Measurements from ENCODE around the gene NMNAT3. TPM values are rescaled to one million over a fixed set of nuclear protein-coding genes. Genes with fewer than 3 reads are reported as not detected.
A peak's percentile ranks its signal among the peaks of the same experiment; 100 is the strongest.

The NMNAT3 gene
- total RNA-seq, 1 experiment from 2014 or later, result 4.6 TPM

DNA sequence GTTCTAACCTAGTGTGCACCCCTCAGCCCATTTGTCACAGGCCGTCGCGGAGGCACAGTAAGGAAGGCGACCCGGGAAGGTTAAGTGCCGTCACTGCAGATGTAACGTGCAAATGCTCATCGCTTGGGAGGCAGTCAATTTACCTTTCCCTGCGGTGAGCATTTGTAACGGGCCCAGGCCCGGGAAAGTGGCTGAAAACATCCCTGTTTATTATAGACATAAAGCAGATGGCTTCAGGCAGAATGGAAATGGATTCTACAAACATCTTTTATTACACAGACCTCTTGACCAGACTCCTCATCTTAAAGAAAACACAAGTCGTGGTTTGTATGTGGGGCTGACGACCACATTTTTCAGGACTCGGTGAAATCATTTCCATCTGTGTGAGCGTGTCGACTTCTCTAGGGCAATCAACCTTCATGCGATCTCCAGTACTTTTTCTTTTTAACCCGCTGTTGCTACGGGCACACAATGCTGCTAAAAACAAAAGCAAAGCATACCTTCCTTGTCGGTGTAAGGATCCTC, 43.6 kb downstream of the NMNAT3 start:
- H3K36me3 Mint-ChIP-seq, result no peaks in the 10 kb centered on the region
- DNase-seq (ENCODE audit: low spot score) (no peak), ATAC-seq (no peak)
- TF ChIP-seq ZNF121 (CRISPR knock-in tag; IDR thresholded peaks at IDR 0.05) (no peak), JUN (CRISPR knock-in tag; IDR thresholded peaks at IDR 0.05) (no peak), SP1 (CRISPR knock-in tag; conservative IDR thresholded peaks at IDR 0.05) (no peak), MYBL2 (CRISPR knock-in tag; IDR thresholded peaks at IDR 0.05) (no peak)
- TF ChIP-seq, protein P1, sequence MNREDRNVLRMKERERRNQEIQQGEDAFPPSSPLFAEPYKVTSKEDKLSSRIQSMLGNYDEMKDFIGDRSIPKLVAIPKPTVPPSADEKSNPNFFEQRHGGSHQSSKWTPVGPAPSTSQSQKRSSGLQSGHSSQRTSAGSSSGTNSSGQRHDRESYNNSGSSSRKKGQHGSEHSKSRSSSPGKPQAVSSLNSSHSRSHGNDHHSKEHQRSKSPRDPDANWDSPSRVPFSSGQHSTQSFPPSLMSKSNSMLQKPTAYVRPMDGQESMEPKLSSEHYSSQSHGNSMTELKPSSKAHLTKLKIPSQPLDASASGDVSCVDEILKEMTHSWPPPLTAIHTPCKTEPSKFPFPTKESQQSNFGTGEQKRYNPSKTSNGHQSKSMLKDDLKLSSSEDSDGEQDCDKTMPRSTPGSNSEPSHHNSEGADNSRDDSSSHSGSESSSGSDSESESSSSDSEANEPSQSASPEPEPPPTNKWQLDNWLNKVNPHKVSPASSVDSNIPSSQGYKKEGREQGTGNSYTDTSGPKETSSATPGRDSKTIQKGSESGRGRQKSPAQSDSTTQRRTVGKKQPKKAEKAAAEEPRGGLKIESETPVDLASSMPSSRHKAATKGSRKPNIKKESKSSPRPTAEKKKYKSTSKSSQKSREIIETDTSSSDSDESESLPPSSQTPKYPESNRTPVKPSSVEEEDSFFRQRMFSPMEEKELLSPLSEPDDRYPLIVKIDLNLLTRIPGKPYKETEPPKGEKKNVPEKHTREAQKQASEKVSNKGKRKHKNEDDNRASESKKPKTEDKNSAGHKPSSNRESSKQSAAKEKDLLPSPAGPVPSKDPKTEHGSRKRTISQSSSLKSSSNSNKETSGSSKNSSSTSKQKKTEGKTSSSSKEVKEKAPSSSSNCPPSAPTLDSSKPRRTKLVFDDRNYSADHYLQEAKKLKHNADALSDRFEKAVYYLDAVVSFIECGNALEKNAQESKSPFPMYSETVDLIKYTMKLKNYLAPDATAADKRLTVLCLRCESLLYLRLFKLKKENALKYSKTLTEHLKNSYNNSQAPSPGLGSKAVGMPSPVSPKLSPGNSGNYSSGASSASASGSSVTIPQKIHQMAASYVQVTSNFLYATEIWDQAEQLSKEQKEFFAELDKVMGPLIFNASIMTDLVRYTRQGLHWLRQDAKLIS (CRISPR knock-in tag; IDR thresholded peaks at IDR 0.05; ENCODE audit: borderline replicate concordance), result no peak
- TF ChIP-seq, protein P2, sequence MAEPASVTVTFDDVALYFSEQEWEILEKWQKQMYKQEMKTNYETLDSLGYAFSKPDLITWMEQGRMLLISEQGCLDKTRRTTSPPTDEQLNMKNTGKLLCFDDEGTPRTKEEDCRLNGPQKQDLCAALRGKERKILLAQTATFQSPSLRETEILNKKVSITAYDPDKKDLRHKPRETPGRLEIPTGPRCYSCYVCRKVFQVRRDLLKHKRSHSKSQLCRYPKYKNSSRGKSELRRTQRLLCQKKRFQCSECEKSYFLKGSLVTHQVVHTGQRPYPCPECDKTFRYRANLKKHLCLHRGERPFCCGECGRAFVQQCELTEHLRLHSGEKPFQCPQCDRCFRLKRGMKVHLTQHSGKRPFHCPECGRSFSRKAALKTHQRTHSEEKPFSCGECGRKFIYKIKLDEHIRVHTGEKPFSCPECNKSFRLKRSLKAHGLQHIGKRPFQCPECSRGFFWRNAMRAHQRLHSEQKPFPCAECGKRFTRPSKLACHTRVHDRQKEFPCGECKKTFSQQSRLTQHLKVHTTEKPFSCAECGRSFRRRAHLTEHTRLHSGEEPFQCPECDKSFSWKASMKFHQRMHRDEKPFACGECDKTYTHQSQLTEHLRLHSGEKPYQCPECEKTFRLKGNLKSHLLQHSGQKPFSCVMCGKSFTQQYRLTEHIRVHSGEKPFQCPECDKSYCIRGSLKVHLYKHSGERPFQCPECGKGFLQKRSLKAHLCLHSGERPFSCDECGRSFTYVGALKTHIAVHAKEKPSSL (CRISPR knock-in tag; conservative IDR thresholded peaks at IDR 0.05), result no peak
- TF ChIP-seq, protein P3, sequence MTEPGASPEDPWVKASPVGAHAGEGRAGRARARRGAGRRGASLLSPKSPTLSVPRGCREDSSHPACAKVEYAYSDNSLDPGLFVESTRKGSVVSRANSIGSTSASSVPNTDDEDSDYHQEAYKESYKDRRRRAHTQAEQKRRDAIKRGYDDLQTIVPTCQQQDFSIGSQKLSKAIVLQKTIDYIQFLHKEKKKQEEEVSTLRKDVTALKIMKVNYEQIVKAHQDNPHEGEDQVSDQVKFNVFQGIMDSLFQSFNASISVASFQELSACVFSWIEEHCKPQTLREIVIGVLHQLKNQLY (CRISPR knock-in tag; IDR thresholded peaks at IDR 0.05), result no peak
- no peaks in the 10 kb centered on the region for H3K9me3 Mint-ChIP-seq
- no peaks in the 10 kb centered on the region for H3K27me3 Mint-ChIP-seq (ENCODE audit: low read depth)
- CTCF ChIA-PET, result no interaction called here
- H3K27ac Mint-ChIP-seq, result no peak overlapping the region; the same call in 1 of the 2 replicates
- H3K4me1 Mint-ChIP-seq, result peaks cover 15% of the 10 kb centered on the region
- POLR2A ChIA-PET, result no interaction called here
- no peak overlapping the region for H3K4me3 Mint-ChIP-seq

DNA sequence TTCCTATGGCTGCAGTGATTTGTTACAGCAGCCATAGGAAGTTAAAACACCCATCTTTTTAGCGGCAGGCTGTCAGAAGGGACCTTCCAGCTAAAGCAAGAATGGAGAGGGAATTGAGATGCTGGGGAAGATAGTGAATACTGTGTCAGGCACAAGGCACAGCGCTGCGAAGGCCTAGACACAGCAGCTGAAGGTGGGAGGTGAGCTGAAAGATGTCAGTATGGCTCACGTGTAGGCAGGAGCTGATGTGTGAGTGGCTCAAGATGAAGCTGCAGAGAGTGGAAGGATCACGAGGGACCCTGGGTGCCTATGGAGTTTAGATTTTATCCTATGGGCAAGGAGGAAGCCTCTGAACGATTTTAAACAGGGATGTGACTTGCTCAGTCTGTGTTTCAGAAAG, 44.3 kb downstream of the NMNAT3 start:
- H3K4me1 Mint-ChIP-seq, result peaks cover 15% of the 10 kb centered on the region
- H3K4me3 Mint-ChIP-seq, result no peak overlapping the region
- CTCF ChIA-PET, result no interaction called here
- DNase-seq (ENCODE audit: low spot score) (no peak), ATAC-seq (no peak)
- H3K27ac Mint-ChIP-seq, result no peak overlapping the region
- POLR2A ChIA-PET, result no interaction called here
- no peaks in the 10 kb centered on the region for H3K36me3 Mint-ChIP-seq
- H3K9me3 Mint-ChIP-seq, result no peaks in the 10 kb centered on the region
- H3K27me3 Mint-ChIP-seq (ENCODE audit: low read depth), result no peaks in the 10 kb centered on the region
- TF ChIP-seq EMX1 (CRISPR knock-in tag; IDR thresholded peaks at IDR 0.05) (no peak), CBFB (CRISPR knock-in tag; IDR thresholded peaks at IDR 0.05; ENCODE audit: low read depth) (no peak), PRRX2 (CRISPR knock-in tag; IDR thresholded peaks at IDR 0.05) (no peak), ETV6 (CRISPR knock-in tag; IDR thresholded peaks at IDR 0.05) (no peak)
- TF ChIP-seq, protein P1 (CRISPR knock-in tag; IDR thresholded peaks at IDR 0.05; ENCODE audit: borderline replicate concordance), result no peak

DNA sequence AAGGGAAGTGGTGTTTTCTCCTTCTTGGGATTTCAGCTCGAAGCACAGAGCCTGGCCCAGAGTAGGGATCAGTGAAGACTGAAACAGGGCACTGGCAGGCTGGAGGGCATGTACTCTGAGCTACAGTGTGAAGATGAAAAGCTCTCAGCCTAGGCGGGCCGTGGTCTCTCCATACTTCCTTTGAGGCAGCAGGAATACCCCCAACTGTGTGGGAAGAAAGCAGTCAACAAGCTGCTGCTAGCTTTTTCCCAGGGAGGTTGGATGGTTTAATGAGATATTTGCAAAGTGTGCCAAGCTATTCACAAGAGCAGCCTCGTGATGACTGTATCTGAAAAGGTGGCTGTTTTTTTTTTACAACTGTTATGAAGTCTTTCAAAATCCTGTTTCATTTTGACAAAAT, 47.2 kb downstream of the NMNAT3 start:
- Mint-ChIP-seq H3K27me3 (ENCODE audit: low read depth) (no peaks in the 10 kb centered on the region), H3K9me3 (no peaks in the 10 kb centered on the region), H3K36me3 (no peaks in the 10 kb centered on the region), H3K27ac (no peak overlapping the region), H3K4me3 (no peak overlapping the region), H3K4me1 (peaks cover 15% of the 10 kb centered on the region)
- ChIA-PET CTCF (interaction anchor here (0.8 to 1.5 kb wide), 6 partner anchors 23 to 110 kb away, joined by 3 to 4 read pairs (median 4); no protein-coding TSS in a partner anchor), POLR2A (no interaction called here)
- ATAC-seq (peak; percentile 58; the same call in 1 of the 2 replicates), DNase-seq (ENCODE audit: low spot score) (no peak)
- TF ChIP-seq, protein P4, sequence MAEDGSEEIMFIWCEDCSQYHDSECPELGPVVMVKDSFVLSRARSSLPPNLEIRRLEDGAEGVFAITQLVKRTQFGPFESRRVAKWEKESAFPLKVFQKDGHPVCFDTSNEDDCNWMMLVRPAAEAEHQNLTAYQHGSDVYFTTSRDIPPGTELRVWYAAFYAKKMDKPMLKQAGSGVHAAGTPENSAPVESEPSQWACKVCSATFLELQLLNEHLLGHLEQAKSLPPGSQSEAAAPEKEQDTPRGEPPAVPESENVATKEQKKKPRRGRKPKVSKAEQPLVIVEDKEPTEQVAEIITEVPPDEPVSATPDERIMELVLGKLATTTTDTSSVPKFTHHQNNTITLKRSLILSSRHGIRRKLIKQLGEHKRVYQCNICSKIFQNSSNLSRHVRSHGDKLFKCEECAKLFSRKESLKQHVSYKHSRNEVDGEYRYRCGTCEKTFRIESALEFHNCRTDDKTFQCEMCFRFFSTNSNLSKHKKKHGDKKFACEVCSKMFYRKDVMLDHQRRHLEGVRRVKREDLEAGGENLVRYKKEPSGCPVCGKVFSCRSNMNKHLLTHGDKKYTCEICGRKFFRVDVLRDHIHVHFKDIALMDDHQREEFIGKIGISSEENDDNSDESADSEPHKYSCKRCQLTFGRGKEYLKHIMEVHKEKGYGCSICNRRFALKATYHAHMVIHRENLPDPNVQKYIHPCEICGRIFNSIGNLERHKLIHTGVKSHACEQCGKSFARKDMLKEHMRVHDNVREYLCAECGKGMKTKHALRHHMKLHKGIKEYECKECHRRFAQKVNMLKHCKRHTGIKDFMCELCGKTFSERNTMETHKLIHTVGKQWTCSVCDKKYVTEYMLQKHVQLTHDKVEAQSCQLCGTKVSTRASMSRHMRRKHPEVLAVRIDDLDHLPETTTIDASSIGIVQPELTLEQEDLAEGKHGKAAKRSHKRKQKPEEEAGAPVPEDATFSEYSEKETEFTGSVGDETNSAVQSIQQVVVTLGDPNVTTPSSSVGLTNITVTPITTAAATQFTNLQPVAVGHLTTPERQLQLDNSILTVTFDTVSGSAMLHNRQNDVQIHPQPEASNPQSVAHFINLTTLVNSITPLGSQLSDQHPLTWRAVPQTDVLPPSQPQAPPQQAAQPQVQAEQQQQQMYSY (CRISPR knock-in tag; IDR thresholded peaks at IDR 0.05), result no peak
- TF ChIP-seq FOXP1 (CRISPR knock-in tag; IDR thresholded peaks at IDR 0.05; ENCODE audit: borderline replicate concordance), result no peak
- no peak for TF ChIP-seq NFYB (CRISPR knock-in tag; conservative IDR thresholded peaks at IDR 0.05; ENCODE audit: low read depth)
- TF ChIP-seq ZNF219 (CRISPR knock-in tag; IDR thresholded peaks at IDR 0.05; ENCODE audit: borderline replicate concordance), result no peak
- TF ChIP-seq, protein P5, sequence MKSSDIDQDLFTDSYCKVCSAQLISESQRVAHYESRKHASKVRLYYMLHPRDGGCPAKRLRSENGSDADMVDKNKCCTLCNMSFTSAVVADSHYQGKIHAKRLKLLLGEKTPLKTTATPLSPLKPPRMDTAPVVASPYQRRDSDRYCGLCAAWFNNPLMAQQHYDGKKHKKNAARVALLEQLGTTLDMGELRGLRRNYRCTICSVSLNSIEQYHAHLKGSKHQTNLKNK (CRISPR knock-in tag; IDR thresholded peaks at IDR 0.05), result no peak

Data from WTC11 (cell line).